HepG2 (cell line): ENCODE results near the gene ALG14. TPM values are rescaled to one million over a fixed set of nuclear protein-coding genes. Genes with fewer than 3 reads are reported as not detected.

Source experiments
- DMTF1 ChIP-seq: sonication (generic); formaldehyde crosslinking; IDR thresholded peaks from 2 replicates; pipeline ENCODE4 v1.4.0; 2020; ENCODE audit warnings: mild to moderate bottlenecking, missing genetic modification reagents
- DNMT1 ChIP-seq: sonication (generic); formaldehyde crosslinking; IDR thresholded peaks from 2 replicates; pipeline ENCODE4 v1.5.1; 2020; ENCODE audit warnings: mild to moderate bottlenecking, missing genetic modification reagents
- EP300 ChIP-seq, 3 experiments: sonication (generic) in 1 of 3; formaldehyde crosslinking in 1 of 3; IDR thresholded peaks; 2 replicates each; pipeline versions ENCODE4 v1.5.1 to v1.6.1; 2011 to 2020; ENCODE audit warnings: low read depth in 2 of 3, low read length in 2 of 3, borderline replicate concordance in 1 of 3, improper control_type of control experiment in 1 of 3, mild to moderate bottlenecking in 1 of 3, missing genetic modification reagents in 1 of 3, moderate library complexity in 1 of 3
- ETV5 ChIP-seq: IDR thresholded peaks from 2 replicates; pipeline ENCODE4 v1.6.1; 2018; ENCODE audit warnings: missing biosample characterization, missing genetic modification reagents, inconsistent platforms, borderline replicate concordance
- FOXA3 ChIP-seq: IDR thresholded peaks from 2 replicates; pipeline ENCODE4 v1.6.1; 2016; ENCODE audit warnings: missing genetic modification reagents, missing compliant biosample characterization
- FOXO4 ChIP-seq: sonication (generic); formaldehyde crosslinking; conservative IDR thresholded peaks from 2 replicates; pipeline ENCODE4 v1.8.1; 2023; ENCODE audit warnings: missing genetic modification reagents
- GABPB1 ChIP-seq: IDR thresholded peaks from 2 replicates; pipeline ENCODE4 v1.6.1; 2016; ENCODE audit warnings: mild to moderate bottlenecking, missing genetic modification reagents, moderate library complexity, missing compliant biosample characterization
- GATAD1 ChIP-seq: IDR thresholded peaks from 2 replicates; pipeline ENCODE4 v1.6.1; 2016; ENCODE audit warnings: missing genetic modification reagents, missing compliant biosample characterization
- HOMEZ ChIP-seq: IDR thresholded peaks from 2 replicates; pipeline ENCODE4 v1.6.1; 2016; ENCODE audit warnings: low read depth
- IKZF5 ChIP-seq: IDR thresholded peaks from 2 replicates; pipeline ENCODE4 v1.6.1; 2018; ENCODE audit warnings: missing genetic modification reagents, mild to moderate bottlenecking, missing compliant biosample characterization
- NAIF1 ChIP-seq: sonication (generic); formaldehyde crosslinking; IDR thresholded peaks from 2 replicates; pipeline ENCODE4 v1.5.0; 2020; ENCODE audit warnings: mild to moderate bottlenecking, missing genetic modification reagents, borderline replicate concordance
- ZFP91 ChIP-seq: sonication (generic); formaldehyde crosslinking; IDR thresholded peaks from 2 replicates; pipeline ENCODE4 v1.9.0; 2022; ENCODE audit warnings: missing genetic modification reagents, mild to moderate bottlenecking, borderline replicate concordance
- ZNF501 ChIP-seq: sonication (generic); formaldehyde crosslinking; IDR thresholded peaks from 2 replicates; pipeline ENCODE4 v1.5.1; 2020; ENCODE audit warnings: mild to moderate bottlenecking, moderate library complexity, missing genetic modification reagents
- ZNF629 ChIP-seq: sonication (generic); formaldehyde crosslinking; conservative IDR thresholded peaks from 2 replicates; pipeline ENCODE4 v1.5.0; 2020; ENCODE audit warnings: missing genetic modification reagents
- ZNF678 ChIP-seq: sonication (generic); formaldehyde crosslinking; IDR thresholded peaks from 2 replicates; pipeline ENCODE4 v1.4.0; 2020; ENCODE audit warnings: mild to moderate bottlenecking, missing genetic modification reagents
- ZNF746 ChIP-seq: sonication (generic); formaldehyde crosslinking; IDR thresholded peaks from 2 replicates; pipeline ENCODE4 v1.8.0; 2022; ENCODE audit warnings: mild to moderate bottlenecking, missing genetic modification reagents
- ZNF747 ChIP-seq: sonication (generic); formaldehyde crosslinking; IDR thresholded peaks from 2 replicates; pipeline ENCODE4 v1.8.1; 2023; ENCODE audit warnings: missing genetic modification reagents, mild to moderate bottlenecking, borderline replicate concordance
- ZZZ3 ChIP-seq: sonication (generic); formaldehyde crosslinking; IDR thresholded peaks from 2 replicates; pipeline ENCODE4 v1.4.0; 2020; ENCODE audit warnings: missing genetic modification reagents, mild to moderate bottlenecking, borderline replicate concordance
- polyA plus RNA-seq, 8 experiments: library from polyadenylated mRNA; depleted of rRNA in 3 of 8; stranded (reverse) in 7 of 8; unstranded in 1 of 8; fragments of >200 nt; fragmentation: Illumina TruSeq in 4 of 8; extraction: Trizol in 4 of 8; gene quantifications; 2 replicates each; pipeline versions ENCODE4 v1.2.1 to v1.2.3, GENCODE V29; 2011 to 2016; ENCODE audit warnings: low read depth in 4 of 8, missing spikeins in 1 of 8, mixed read lengths in 1 of 8; ENCODE audit not compliant: insufficient read depth in 1 of 8
- total RNA-seq, 5 experiments: library from RNA; depleted of rRNA; stranded (reverse); fragments of >200 nt; fragmentation: Illumina TruSeq; extraction: Trizol; gene quantifications; 2 replicates each; pipeline ENCODE4 v1.2.3, GENCODE V29; 2016; ENCODE audit warnings: low read depth in 1 of 5

The ALG14 gene
- total and polyA plus RNA-seq, 2 of the 13 experiments (the other 11 are each of a cell fraction or from before 2014, with no cell fraction given), result 4.5 to 12.7 TPM

GRCh38 chr1:95072532-95073419, at the start of gene ALG14 (continued):
- TF ChIP-seq ETV5 (CRISPR knock-in tag), result 0 out of 2 replicates have a peak, but pooled peaks have one; percentile 33
- peak; percentile 38; the same call in 1 of the 2 replicates for TF ChIP-seq FOXA3
- TF ChIP-seq ZZZ3, result peak; percentile 22; the same call in 1 of the 2 replicates
- peak; percentile 99 for TF ChIP-seq NAIF1 (CRISPR knock-in tag)
- TF ChIP-seq ZFP91 (CRISPR knock-in tag), result peak; percentile 86; the same call in 1 of the 2 replicates
- TF ChIP-seq GATAD1, result peak; percentile 92
- TF ChIP-seq ZNF747, result 0 out of 2 replicates have a peak, but pooled peaks have one; percentile 34
- TF ChIP-seq DMTF1, result 0 out of 2 replicates have a peak, but pooled peaks have one; percentile 48
- TF ChIP-seq HOMEZ (CRISPR knock-in tag), result no peak
- no peak; the same call in 1 of the 2 replicates for TF ChIP-seq ZNF746 (CRISPR knock-in tag)
- peak; percentile 94 for TF ChIP-seq GABPB1 (CRISPR knock-in tag)
- TF ChIP-seq EP300 (IDR thresholded peaks at IDR 0.05; ENCODE audit: low read depth in 2 of 2, low read length in 2 of 2), result no peak
- TF ChIP-seq EP300 (CRISPR knock-in tag; IDR thresholded peaks at IDR 0.05; ENCODE audit: borderline replicate concordance), result no peak
- no peak for TF ChIP-seq DNMT1 (CRISPR knock-in tag)
- TF ChIP-seq ZNF678 (CRISPR knock-in tag), result no peak
- TF ChIP-seq ZNF629, result no peak
- peak; percentile 88 for TF ChIP-seq ZNF501 (CRISPR knock-in tag)
- TF ChIP-seq IKZF5, result peak; percentile 72; the same call in 1 of the 2 replicates
- 0 out of 2 replicates have a peak, but pooled peaks have one; percentile 94 for TF ChIP-seq FOXO4 (CRISPR knock-in tag)
